ENCODE results near the gene MCOLN1. TPM values are rescaled to one million over a fixed set of nuclear protein-coding genes. Genes with fewer than 3 reads are reported as not detected.

The MCOLN1 gene
- total RNA-seq, 1 donor from 2014 or later = 5.2 TPM

- H3K36me3 ChIP-seq (ENCODE audit: control insufficient read depth in 3 of 3, insufficient read depth in 3 of 3, low read length in 3 of 3) = peaks cover 28 to 44% (median 42%) of the 10 kb centered on the region in 3 donors
Observed at GRCh38 chr19:7540761-7541474, 18.5 kb downstream of the MCOLN1 start.

DNA sequence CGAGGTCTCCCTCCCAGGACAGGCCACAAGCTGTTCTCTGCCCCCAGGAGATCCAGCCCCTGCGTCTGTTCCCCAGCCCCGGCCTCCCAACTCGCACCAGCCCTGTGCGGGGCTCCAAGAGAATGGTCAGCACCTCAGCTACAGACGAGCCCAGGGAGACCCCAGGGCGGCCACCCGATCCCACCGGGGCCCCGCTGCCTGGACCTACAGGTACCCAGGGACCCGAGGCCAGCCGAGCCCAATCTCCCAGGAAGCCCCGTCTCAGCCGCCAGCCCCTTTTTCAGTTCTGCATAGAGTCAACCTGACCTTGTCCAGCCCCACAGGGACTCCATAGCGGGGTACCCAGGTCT is 19.0 kb downstream of the MCOLN1 start:
- no peak overlapping the region for H3K9ac ChIP-seq (ENCODE audit: low read depth in 1 of 3, low read length in 3 of 3)
- H3K27me3 ChIP-seq (ENCODE audit: control insufficient read depth in 3 of 3, insufficient read depth in 3 of 3, low read length in 3 of 3) = no peaks in the 10 kb centered on the region
- peaks cover 28 to 44% (median 42%) of the 10 kb centered on the region in 3 donors for H3K36me3 ChIP-seq (ENCODE audit: control insufficient read depth in 3 of 3, insufficient read depth in 3 of 3, low read length in 3 of 3)
- H3K27ac ChIP-seq (ENCODE audit: low read depth, low read length) = no peak overlapping the region
- H3K4me3 ChIP-seq (ENCODE audit: low read length in 3 of 3) = no peak overlapping the region
- peaks cover 1 to 2% (median 1%) of the 10 kb centered on the region in 3 donors for H3K4me1 ChIP-seq (ENCODE audit: control insufficient read depth in 3 of 3, insufficient read depth in 3 of 3, low read length in 3 of 3)
- no peaks in the 10 kb centered on the region for H3K9me3 ChIP-seq (ENCODE audit: control insufficient read depth in 3 of 3, low read length in 3 of 3)

More at GRCh38 chr19:7540761-7541474, 18.5 kb downstream of the MCOLN1 start:
- H3K9ac ChIP-seq (ENCODE audit: low read depth in 1 of 3, low read length in 3 of 3) = no peak overlapping the region
- H3K4me1 ChIP-seq (ENCODE audit: control insufficient read depth in 3 of 3, insufficient read depth in 3 of 3, low read length in 3 of 3) = peaks cover 5 to 7% (median 6%) of the 10 kb centered on the region in 3 donors
- H3K4me3 ChIP-seq (ENCODE audit: low read length in 3 of 3) = no peak overlapping the region
- no peak overlapping the region for H3K27ac ChIP-seq (ENCODE audit: low read depth, low read length)
- no peaks in the 10 kb centered on the region for H3K27me3 ChIP-seq (ENCODE audit: control insufficient read depth in 3 of 3, insufficient read depth in 3 of 3, low read length in 3 of 3)
- H3K9me3 ChIP-seq (ENCODE audit: control insufficient read depth in 3 of 3, low read length in 3 of 3) = no peaks in the 10 kb centered on the region

- H3K36me3 ChIP-seq (ENCODE audit: control insufficient read depth in 3 of 3, insufficient read depth in 3 of 3, low read length in 3 of 3) = peaks cover 28 to 44% (median 42%) of the 10 kb centered on the region in 3 donors
Observed at GRCh38 chr19:7541828-7542443, 19.5 kb downstream of the MCOLN1 start.

DNA sequence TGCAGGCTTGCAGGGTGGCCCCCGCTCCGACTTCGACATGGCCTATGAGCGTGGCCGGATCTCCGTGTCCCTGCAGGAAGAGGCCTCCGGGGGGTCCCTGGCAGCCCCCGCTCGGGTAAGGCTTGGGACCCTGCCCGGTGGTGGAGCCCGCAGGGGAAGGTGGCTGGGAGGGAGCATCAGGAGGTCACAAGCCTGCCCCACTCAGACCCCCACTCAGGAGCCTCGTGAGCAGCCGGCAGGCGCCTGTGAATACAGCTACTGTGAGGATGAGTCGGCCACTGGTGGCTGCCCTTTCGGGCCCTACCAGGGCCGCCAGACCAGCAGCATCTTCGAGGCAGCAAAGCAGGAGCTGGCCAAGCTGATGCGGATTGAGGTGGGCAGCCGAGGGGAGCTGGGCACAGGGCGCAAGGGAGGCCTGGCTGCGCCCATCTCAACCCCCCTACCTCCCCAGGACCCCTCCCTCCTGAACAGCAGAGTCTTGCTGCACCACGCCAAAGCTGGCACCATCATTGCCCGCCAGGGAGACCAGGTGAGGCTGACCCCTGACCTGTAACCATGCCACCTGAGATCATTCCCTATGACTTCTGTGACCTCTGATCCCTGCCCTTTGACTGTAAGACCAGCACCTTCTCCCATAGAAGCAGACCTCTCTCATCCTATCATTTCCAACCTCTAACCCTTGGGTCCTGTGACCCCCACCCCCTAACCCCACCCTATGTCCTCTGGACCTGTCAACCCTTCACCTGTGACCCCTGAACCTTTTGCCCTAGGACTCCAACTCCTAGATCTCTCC is 20.3 kb downstream of the MCOLN1 start:
- Histone ChIP-seq H3K9ac (ENCODE audit: low read depth in 1 of 3, low read length in 3 of 3) (no peak overlapping the region), H3K36me3 (ENCODE audit: control insufficient read depth in 3 of 3, insufficient read depth in 3 of 3, low read length in 3 of 3) (peaks cover 28 to 40% (median 37%) of the 10 kb centered on the region in 3 donors), H3K4me3 (ENCODE audit: low read length in 3 of 3) (no peak overlapping the region), H3K4me1 (ENCODE audit: control insufficient read depth in 3 of 3, insufficient read depth in 3 of 3, low read length in 3 of 3) (no peaks in the 10 kb centered on the region), H3K27ac (ENCODE audit: low read depth, low read length) (no peak overlapping the region), H3K9me3 (ENCODE audit: control insufficient read depth in 3 of 3, low read length in 3 of 3) (no peaks in the 10 kb centered on the region), H3K27me3 (ENCODE audit: control insufficient read depth in 3 of 3, insufficient read depth in 3 of 3, low read length in 3 of 3) (no peaks in the 10 kb centered on the region)

More at GRCh38 chr19:7541828-7542443, 19.5 kb downstream of the MCOLN1 start:
- Histone ChIP-seq H3K9me3 (ENCODE audit: control insufficient read depth in 3 of 3, low read length in 3 of 3) (no peaks in the 10 kb centered on the region), H3K4me1 (ENCODE audit: control insufficient read depth in 3 of 3, insufficient read depth in 3 of 3, low read length in 3 of 3) (no peaks in the 10 kb centered on the region), H3K27ac (ENCODE audit: low read depth, low read length) (no peak overlapping the region), H3K27me3 (ENCODE audit: control insufficient read depth in 3 of 3, insufficient read depth in 3 of 3, low read length in 3 of 3) (no peaks in the 10 kb centered on the region), H3K9ac (ENCODE audit: low read depth in 1 of 3, low read length in 3 of 3) (no peak overlapping the region), H3K4me3 (ENCODE audit: low read length in 3 of 3) (no peak overlapping the region)

- peaks cover 25 to 32% (median 32%) of the 10 kb centered on the region in 3 donors for H3K36me3 ChIP-seq (ENCODE audit: control insufficient read depth in 3 of 3, insufficient read depth in 3 of 3, low read length in 3 of 3)
- no peak overlapping the region for H3K9ac ChIP-seq (ENCODE audit: low read depth in 1 of 3, low read length in 3 of 3)
- H3K4me3 ChIP-seq (ENCODE audit: low read length in 3 of 3) = no peak overlapping the region
- H3K4me1 ChIP-seq (ENCODE audit: control insufficient read depth in 3 of 3, insufficient read depth in 3 of 3, low read length in 3 of 3) = no peaks in the 10 kb centered on the region
- peak overlapping the region; percentile 36 for H3K27ac ChIP-seq (ENCODE audit: low read depth, low read length)
- no peaks in the 10 kb centered on the region for H3K9me3 ChIP-seq (ENCODE audit: control insufficient read depth in 3 of 3, low read length in 3 of 3)
- H3K27me3 ChIP-seq (ENCODE audit: control insufficient read depth in 3 of 3, insufficient read depth in 3 of 3, low read length in 3 of 3) = no peaks in the 10 kb centered on the region
Observed at GRCh38 chr19:7544626-7545025, 22.2 kb downstream of the MCOLN1 start.

DNA sequence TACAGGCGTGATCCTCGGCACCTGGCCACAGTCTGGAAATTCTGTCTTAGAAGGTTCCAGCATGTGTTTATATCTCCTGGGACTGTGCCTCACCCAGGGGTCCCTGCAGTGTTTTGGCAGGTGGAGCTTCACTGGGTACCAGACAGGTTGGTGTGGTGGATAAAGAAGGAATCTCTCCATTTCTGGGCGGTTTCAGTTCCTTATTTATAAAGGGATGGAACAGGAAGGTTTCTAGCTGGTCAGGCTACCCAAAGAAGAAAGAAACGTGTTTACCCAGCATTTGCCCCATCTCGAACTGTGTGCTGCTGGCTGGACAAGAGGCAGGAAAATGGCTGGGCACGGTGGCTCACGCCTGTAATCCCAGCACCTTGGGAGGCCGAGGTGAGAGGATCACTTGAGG is 22.9 kb downstream of the MCOLN1 start:
- Histone ChIP-seq H3K4me1 (ENCODE audit: control insufficient read depth in 3 of 3, insufficient read depth in 3 of 3, low read length in 3 of 3) (no peaks in the 10 kb centered on the region), H3K9me3 (ENCODE audit: control insufficient read depth in 3 of 3, low read length in 3 of 3) (no peaks in the 10 kb centered on the region), H3K27me3 (ENCODE audit: control insufficient read depth in 3 of 3, insufficient read depth in 3 of 3, low read length in 3 of 3) (no peaks in the 10 kb centered on the region), H3K4me3 (ENCODE audit: low read length in 3 of 3) (no peak overlapping the region), H3K9ac (ENCODE audit: low read depth in 1 of 3, low read length in 3 of 3) (no peak overlapping the region), H3K36me3 (ENCODE audit: control insufficient read depth in 3 of 3, insufficient read depth in 3 of 3, low read length in 3 of 3) (peaks cover 22 to 29% (median 28%) of the 10 kb centered on the region in 3 donors), H3K27ac (ENCODE audit: low read depth, low read length) (no peak overlapping the region)

GRCh38 chr19:7545904-7546303 is 23.5 kb downstream of the MCOLN1 start:
- H3K4me3 ChIP-seq (ENCODE audit: low read length in 3 of 3) = no peak overlapping the region
- H3K27me3 ChIP-seq (ENCODE audit: control insufficient read depth in 3 of 3, insufficient read depth in 3 of 3, low read length in 3 of 3) = no peaks in the 10 kb centered on the region
- no peak overlapping the region for H3K27ac ChIP-seq (ENCODE audit: low read depth, low read length)
- no peak overlapping the region for H3K9ac ChIP-seq (ENCODE audit: low read depth in 1 of 3, low read length in 3 of 3)
- H3K36me3 ChIP-seq (ENCODE audit: control insufficient read depth in 3 of 3, insufficient read depth in 3 of 3, low read length in 3 of 3) = peaks cover 22 to 28% (median 25%) of the 10 kb centered on the region in 3 donors
- H3K4me1 ChIP-seq (ENCODE audit: control insufficient read depth in 3 of 3, insufficient read depth in 3 of 3, low read length in 3 of 3) = no peaks in the 10 kb centered on the region
- H3K9me3 ChIP-seq (ENCODE audit: control insufficient read depth in 3 of 3, low read length in 3 of 3) = no peaks in the 10 kb centered on the region

GRCh38 chr19:7547159-7547558 is 24.7 kb downstream of the MCOLN1 start:
- H3K9me3 ChIP-seq (ENCODE audit: control insufficient read depth in 3 of 3, low read length in 3 of 3) = no peaks in the 10 kb centered on the region
- H3K4me1 ChIP-seq (ENCODE audit: control insufficient read depth in 3 of 3, insufficient read depth in 3 of 3, low read length in 3 of 3) = peaks cover 0 to 5% (median 3%) of the 10 kb centered on the region in 3 donors
- H3K36me3 ChIP-seq (ENCODE audit: control insufficient read depth in 3 of 3, insufficient read depth in 3 of 3, low read length in 3 of 3) = peaks cover 18 to 23% (median 21%) of the 10 kb centered on the region in 3 donors
- H3K4me3 ChIP-seq (ENCODE audit: low read length in 3 of 3) = no peak overlapping the region
- H3K9ac ChIP-seq (ENCODE audit: low read depth in 1 of 3, low read length in 3 of 3) = no peak overlapping the region
- no peak overlapping the region for H3K27ac ChIP-seq (ENCODE audit: low read depth, low read length)
- H3K27me3 ChIP-seq (ENCODE audit: control insufficient read depth in 3 of 3, insufficient read depth in 3 of 3, low read length in 3 of 3) = no peaks in the 10 kb centered on the region

- Histone ChIP-seq H3K4me3 (ENCODE audit: low read length in 3 of 3) (no peak overlapping the region), H3K9ac (ENCODE audit: low read depth in 1 of 3, low read length in 3 of 3) (no peak overlapping the region), H3K27ac (ENCODE audit: low read depth, low read length) (no peak overlapping the region), H3K36me3 (ENCODE audit: control insufficient read depth in 3 of 3, insufficient read depth in 3 of 3, low read length in 3 of 3) (peaks cover 10 to 16% (median 15%) of the 10 kb centered on the region in 3 donors), H3K4me1 (ENCODE audit: control insufficient read depth in 3 of 3, insufficient read depth in 3 of 3, low read length in 3 of 3) (peaks cover 0 to 5% (median 3%) of the 10 kb centered on the region in 3 donors), H3K27me3 (ENCODE audit: control insufficient read depth in 3 of 3, insufficient read depth in 3 of 3, low read length in 3 of 3) (no peaks in the 10 kb centered on the region), H3K9me3 (ENCODE audit: control insufficient read depth in 3 of 3, low read length in 3 of 3) (no peaks in the 10 kb centered on the region)
Observed at GRCh38 chr19:7549429-7550148, 27.2 kb downstream of the MCOLN1 start.
